GM19324 (cell line): ENCODE results near the gene MTA3.

Experiments used
- ATAC-seq: cut with Tn5 transposase; IDR thresholded peaks from one replicate; pipeline ENCODE4 v1.9.1; 2021; ENCODE audit warnings: mild to moderate bottlenecking, moderate library complexity; ENCODE audit not compliant: unreplicated experiment, low FRiP score

The MTA3 gene

DNA sequence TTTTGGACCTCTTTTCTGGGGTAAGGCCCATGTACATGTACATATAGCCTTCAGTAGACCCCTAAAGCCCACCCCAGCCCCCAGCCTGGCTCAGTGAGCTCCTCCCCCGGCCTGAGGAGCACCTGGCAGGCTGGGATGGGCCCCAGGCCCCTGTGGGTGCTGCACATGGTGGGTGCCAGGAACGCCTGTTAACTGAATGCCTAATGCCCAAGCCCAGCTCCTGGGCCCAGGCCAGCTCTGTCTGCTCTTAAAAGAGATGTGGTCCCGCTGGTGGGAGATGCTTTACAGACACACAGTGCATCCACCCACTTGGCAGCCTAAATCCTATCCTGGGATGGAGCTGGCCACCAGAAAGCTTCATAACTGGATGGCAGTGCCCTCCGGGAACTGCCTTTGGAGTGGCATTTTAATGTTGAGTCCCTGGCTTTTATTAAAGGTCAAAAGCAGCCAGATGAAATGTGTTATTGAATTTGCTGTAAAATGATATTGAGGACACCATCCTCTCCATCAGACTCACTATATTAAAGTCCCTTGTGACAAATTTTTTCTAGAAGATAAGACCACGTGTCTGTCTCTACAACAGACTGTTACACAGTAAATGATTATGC is 203.2 kb downstream of the MTA3 start:
- ATAC-seq: no peak

DNA sequence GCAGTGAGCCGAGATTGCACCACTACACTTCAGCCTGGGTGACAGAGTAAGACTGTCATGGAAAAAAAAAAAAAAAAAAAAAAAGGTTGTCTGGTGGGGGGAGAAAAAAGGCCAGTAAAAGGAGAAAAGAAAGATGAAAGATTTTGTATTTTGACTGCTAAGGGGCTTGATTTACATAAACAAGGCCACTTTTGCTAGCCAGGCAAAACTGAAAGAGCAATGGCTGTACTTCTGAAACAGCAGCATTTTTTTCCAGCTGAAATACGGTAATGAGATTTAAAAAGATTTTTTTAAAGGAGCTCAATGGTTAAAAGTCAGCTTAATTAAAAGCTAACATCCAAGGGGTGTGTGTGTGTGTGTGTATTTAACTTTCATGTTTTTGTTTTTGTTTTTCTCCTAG is 206.8 kb downstream of the MTA3 start:
- ATAC-seq: no peak

- no peak for ATAC-seq
Measured at GRCh38 chr2:42775810-42776209, 207.4 kb downstream of the MTA3 start.

DNA sequence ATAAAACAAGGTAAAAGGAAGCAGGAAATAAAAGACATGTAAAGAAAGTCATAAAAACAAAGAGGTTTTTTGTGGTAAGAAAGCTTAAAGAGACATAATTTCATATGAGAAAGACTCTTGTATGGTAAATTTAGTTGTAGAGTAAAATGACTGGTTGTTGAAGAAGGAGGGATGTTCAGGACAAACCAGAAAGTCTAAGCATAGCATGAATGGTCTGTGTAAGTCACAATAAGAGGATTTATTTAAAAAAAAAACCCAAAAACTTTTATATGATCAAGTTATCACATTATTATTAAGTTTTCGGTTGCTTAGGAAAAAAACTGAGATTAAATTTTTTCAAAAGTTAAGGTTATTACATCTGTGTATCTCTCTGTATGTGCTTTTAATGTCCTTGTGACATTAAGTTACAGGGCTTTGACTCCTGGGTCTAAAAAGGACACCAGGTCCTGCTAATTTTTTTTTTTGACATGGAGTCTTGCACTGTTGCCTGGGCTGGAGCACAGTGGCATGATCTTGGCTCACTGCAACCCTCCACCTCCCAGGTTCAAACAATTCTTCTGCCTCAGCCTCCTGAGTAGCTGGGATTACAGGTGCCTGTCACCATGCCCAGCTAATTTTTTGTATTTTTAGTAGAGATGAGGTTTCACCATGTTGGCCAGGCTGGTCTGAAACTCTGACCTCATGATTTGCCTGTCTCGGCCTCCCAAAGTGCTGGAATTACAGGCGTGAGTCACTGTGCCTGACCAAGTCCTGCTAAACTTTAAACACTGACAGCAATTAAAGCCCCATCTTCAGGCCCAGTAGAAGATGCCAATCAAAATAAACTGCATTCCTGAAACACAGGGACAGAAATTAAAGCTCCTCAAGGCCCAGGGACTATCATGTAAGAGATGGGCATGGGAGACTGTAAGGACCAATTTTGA is 209.7 kb downstream of the MTA3 start:
- no peak for ATAC-seq

DNA sequence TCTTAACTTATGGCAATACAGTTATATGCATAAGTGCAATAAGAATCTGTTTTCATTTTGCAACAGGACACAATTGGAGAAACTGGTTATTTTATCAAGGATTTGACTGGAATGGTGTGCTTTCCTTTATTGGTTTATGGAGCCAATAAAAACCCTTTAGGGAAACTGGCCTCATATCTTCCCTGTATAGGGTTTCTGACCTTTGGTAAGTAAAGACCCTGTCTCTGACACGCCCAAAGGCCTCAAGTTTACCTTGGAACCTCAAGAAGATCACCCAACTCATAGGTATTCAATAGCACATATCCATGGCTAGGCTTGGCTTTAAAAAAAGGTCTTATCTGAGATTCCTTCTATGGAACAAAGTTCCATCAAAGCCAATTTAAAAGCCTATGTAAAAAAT is 212.7 kb downstream of the MTA3 start:
- ATAC-seq: no peak

GRCh38 chr2:42783511-42783910 is 215.1 kb downstream of the MTA3 start:
- ATAC-seq: no peak

GRCh38 chr2:42784204-42784880 is 215.9 kb downstream of the MTA3 start:
- ATAC-seq: no peak

- no peak for ATAC-seq
Measured at GRCh38 chr2:42786561-42787345, 218.3 kb downstream of the MTA3 start.

- no peak for ATAC-seq
Measured at GRCh38 chr2:42787424-42787787, 219.0 kb downstream of the MTA3 start.

DNA sequence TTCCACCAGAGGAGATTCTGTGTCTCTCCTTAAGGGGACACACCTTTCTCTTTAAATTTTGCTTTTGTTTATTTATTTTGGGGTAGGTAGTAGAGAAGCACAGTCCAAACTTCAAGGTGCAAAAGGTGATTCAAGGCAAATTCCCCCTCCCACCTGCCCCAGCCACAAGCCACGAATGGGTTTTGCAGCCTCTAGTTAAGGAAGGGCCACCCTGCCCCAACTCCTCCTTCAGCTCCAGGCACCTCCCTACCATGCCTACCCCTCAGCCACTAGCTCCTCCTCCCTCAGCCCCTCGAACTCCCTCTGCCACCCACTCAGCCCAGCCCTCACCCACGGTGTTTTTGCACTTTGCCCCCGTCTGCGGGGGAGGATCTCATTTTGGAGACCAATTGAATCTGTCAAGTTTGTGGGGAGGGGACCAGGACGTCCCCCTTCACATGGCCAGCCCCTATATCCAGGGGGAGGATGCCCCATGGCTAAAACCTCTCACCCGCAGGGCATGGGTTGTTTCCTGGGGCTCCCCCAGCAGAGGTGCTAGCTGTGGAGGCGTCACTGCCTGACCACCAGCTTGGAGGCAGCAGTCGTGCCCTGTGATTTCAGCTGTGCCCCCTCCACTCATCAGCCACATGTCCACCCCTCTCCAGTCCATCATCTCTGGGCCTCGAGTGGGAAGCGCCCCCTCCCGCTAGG is 219.5 kb downstream of the MTA3 start:
- no peak for ATAC-seq

- ATAC-seq: no peak
Measured at GRCh38 chr2:42788478-42788793, 220.0 kb downstream of the MTA3 start.

DNA sequence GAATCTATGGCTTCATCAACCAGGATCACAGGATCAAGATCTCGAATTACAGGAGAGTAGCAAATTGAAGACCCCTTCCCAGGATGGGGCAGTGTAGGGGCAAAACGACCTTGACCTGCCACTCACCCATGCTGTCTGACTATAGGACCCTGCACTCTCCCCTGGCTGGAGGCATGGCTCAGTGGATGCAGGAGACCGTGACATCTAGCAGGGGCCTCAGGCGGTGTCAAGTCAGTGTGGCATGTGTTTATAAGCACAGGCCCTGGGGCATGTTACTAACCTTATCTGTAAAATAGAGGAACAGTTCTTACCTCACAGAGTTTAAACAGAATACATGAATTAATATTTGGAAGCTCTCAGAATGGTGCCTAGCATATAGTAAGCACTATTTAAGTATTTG is 220.4 kb downstream of the MTA3 start:
- no peak for ATAC-seq

- no peak for ATAC-seq
Measured at GRCh38 chr2:42789751-42790150, 221.3 kb downstream of the MTA3 start.

- ATAC-seq: no peak
Measured at GRCh38 chr2:42791606-42792005, 223.2 kb downstream of the MTA3 start.

DNA sequence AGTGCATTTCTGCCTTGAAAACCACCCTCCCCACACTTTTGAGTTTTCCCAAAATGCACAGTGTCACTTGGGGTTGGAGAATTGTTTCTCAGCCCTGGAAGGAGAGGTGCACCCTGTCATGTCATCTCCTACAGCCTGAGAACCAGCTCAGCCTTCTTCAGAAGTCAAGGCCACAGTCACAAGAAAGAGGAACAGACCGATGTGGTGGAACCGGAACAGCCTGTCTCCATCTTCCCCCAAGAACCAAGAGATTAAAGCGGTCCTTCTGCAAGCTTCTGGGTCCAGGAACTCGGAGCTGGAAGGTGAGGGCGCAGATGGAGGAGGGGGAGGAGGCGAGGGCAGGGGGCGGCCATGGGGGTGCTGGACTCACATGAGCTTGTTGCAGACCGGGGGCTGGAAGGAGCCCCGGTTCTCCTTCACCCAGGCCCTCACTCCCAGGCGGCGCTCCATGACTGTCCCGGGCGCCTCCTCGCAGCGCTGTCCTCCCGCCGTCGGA is 223.7 kb downstream of the MTA3 start:
- ATAC-seq: no peak

GRCh38 chr2:42792583-42793333 is 224.3 kb downstream of the MTA3 start, which contains the start of gene HAAO:
TSS of gene HAAO (minus strand) at chr2:42792583. CDS start at chr2:42792536, 47 bp downstream.
- ATAC-seq: peak; percentile 43

DNA sequence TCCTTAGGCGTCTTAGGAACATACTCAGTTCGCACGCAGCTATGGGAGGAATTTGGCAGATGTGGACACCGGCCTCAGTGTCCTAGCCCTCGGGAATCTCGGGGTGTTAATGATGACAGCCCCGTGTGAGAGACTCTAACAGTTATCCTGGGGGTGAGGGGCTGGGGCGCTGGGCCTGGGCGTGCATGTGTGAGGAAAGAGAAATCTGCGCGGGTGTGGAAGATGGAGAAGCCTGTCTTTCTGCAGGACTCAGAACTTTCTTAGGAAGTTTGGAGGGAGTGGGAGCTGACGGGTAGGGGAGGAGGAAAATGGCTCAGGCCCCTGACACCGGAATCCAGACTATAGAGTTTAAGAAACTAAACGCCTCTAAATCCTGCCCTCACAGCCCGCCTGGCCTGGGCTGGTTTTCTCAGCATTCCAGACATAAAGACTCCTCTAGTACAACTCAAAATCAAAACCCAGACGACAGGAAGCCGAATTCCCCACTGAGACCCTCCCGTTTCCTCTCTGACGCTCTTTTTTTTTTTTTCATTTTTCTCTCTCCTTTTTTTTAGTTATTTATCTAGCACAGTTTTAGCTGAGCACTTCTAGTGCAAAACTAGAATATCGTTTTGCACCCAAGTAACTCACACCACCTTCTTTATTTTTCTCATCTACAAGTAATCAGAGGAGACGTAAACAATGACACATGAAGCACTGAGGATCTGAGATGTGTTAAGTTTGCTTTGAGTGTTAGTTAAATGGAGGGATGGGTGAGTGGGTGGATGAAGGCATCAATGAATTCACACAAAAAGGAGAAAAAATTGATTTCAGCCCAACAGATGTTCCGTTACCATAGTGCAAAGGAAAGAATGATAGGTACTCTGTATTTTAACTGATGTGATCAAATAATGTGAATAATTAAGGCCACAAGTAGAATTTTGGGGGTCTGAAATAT is 225.2 kb downstream of the MTA3 start:
- ATAC-seq: no peak
